Uterus (tissue), 4 donors: ENCODE measurements around the gene ZBTB8A. TPM values are rescaled to one million over a fixed set of nuclear protein-coding genes. Genes with fewer than 3 reads are reported as not detected.
A peak's percentile ranks its signal among the peaks of the same experiment; 100 is the strongest.

ENCODE experiments used
- DNase-seq, 2 donors: peaks; one replicate each; pipeline ENCODE4 v3.0.0-alpha.2; 2019 to 2020
- H3K27ac ChIP-seq, 2 donors: fragments of 200-600 bp; sonication (generic); 1 replicate in 1 of 2; 2 replicates in 1 of 2; pipeline ENCODE4 v1.5.1; 2016 to 2018
- H3K27me3 ChIP-seq, 2 donors: fragments of 200-600 bp; sonication (generic); one replicate each; pipeline ENCODE4 v1.5.1; 2018 to 2019; ENCODE audit warnings: control low read depth in 1 of 2
- H3K36me3 ChIP-seq, 2 donors: fragments of 200-600 bp; sonication (generic); one replicate each; pipeline ENCODE4 v1.5.1; 2019; ENCODE audit warnings: control low read depth in 1 of 2
- H3K4me1 ChIP-seq, 2 donors: fragments of 200-600 bp; sonication (generic); one replicate each; pipeline ENCODE4 v1.5.1; 2018 to 2019; ENCODE audit warnings: control low read depth in 1 of 2
- H3K4me3 ChIP-seq, 2 donors: fragments of 200-600 bp; sonication (generic); 1 replicate in 1 of 2; 2 replicates in 1 of 2; pipeline ENCODE4 v1.5.1; 2018 to 2019; ENCODE audit warnings: mild to moderate bottlenecking in 1 of 2
- H3K9me3 ChIP-seq, 2 donors: fragments of 200-600 bp; sonication (generic); one replicate each; pipeline ENCODE4 v1.5.1; 2019; ENCODE audit warnings: control low read depth in 1 of 2
- POLR2A ChIP-seq, 2 donors: fragments of 450-650 bp; IDR thresholded peaks; one replicate each; pipeline ENCODE4 v1.6.1; 2016; ENCODE audit warnings: antibody characterized with exemption in 2 of 2, mild to moderate bottlenecking in 1 of 2, moderate library complexity in 1 of 2
- intact Hi-C: fragments of 100-400 bp; cut with DNase I; formaldehyde crosslinking; loops from one replicate; pipeline ENCODE4 v1.15.1; 2023; ENCODE audit warnings: low total_unique reads
- small RNA-seq: library from RNA; depleted of rRNA; stranded (forward); fragments of <200 nt; gene quantifications from one replicate; pipeline ENCODE3, GENCODE V24; 2016
- total RNA-seq, 4 donors: library from RNA; depleted of rRNA in 3 of 4; stranded (reverse); fragments of >200 nt in 3 of 4; gene quantifications; one replicate each; pipeline versions ENCODE4 v1.1.0 to v1.2.4, GENCODE V29; 2014 to 2023
- TF ChIP-seq, protein P1 (sequence below), 4 experiments: fragments of 200-600 bp in 2 of 4; fragments of 450-650 bp in 2 of 4; sonication (generic) in 2 of 4; IDR thresholded peaks; one replicate each; pipeline ENCODE4 v1.5.1; 2016 to 2019; ENCODE audit warnings: antibody characterized with exemption in 4 of 4, mild to moderate bottlenecking in 2 of 4, moderate library complexity in 1 of 4
- donor health status: DM: yes; HTN: yes; CAD: no.

ZBTB8A gene
- total RNA-seq, 4 donors from 2014 or later, result 4.1 to 42.2 (median 17.2) TPM

DNA sequence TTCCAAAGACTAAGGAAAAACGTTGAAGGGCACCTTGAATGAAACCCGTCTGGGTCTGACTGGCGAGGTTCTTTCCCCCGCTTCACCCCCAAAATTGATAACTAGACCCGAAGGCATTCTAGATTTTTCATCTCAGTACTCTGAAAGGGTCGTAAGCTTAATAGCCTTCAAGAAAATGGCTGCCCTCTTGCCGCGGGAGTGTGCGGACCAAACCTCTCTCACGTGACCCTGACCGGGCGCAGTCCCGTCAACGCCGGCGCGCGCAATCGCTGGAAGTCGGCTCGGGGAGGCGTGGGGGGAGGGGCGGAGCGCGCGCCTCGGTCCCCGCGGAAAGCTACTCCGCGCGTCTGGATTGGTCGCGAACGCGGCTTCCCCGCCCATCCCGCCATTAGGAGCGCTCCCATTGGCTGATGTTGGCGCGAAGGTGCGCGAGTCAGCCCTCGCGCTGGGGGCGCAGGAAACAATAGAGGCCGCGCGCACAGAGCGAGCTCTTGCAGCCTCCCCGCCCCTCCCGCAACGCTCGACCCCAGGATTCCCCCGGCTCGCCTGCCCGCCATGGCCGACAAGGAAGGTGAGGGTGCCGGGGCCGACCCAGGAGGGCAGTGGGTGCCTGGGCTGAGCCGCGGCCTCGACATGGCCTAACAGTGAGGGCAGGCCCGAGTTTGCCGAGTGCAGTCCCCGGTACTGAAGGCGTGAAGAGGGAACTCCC, 111.7 kb downstream of the ZBTB8A start, which contains the start of gene RBBP4:
TSS of gene RBBP4 (plus strand) at position 457 of the 709 bp plus-strand sequence. CDS start at position 556, 99 bp downstream.
- TF ChIP-seq POLR2A (IDR thresholded peaks at IDR 0.05), result peak; percentile 91 to 92
- TF ChIP-seq, protein P1, sequence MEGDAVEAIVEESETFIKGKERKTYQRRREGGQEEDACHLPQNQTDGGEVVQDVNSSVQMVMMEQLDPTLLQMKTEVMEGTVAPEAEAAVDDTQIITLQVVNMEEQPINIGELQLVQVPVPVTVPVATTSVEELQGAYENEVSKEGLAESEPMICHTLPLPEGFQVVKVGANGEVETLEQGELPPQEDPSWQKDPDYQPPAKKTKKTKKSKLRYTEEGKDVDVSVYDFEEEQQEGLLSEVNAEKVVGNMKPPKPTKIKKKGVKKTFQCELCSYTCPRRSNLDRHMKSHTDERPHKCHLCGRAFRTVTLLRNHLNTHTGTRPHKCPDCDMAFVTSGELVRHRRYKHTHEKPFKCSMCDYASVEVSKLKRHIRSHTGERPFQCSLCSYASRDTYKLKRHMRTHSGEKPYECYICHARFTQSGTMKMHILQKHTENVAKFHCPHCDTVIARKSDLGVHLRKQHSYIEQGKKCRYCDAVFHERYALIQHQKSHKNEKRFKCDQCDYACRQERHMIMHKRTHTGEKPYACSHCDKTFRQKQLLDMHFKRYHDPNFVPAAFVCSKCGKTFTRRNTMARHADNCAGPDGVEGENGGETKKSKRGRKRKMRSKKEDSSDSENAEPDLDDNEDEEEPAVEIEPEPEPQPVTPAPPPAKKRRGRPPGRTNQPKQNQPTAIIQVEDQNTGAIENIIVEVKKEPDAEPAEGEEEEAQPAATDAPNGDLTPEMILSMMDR (IDR thresholded peaks at IDR 0.05), result peak in 3 of 4 experiments; percentile 6 to 9 (median 9)
- Histone ChIP-seq H3K4me3 (peak within 1 kb of the TSS; percentile 48 to 95), H3K4me1 (peaks cover 11 to 17% of the 10 kb centered on the region in 2 donors), H3K36me3 (no peaks in the 10 kb centered on the region), H3K27me3 (no peaks in the 10 kb centered on the region), H3K27ac (peak within 1 kb of the TSS; percentile 100), H3K9me3 (no peaks in the 10 kb centered on the region)
- peak; percentile 97 to 98 for DNase-seq
- intact Hi-C loops, result no loop called here

DNA sequence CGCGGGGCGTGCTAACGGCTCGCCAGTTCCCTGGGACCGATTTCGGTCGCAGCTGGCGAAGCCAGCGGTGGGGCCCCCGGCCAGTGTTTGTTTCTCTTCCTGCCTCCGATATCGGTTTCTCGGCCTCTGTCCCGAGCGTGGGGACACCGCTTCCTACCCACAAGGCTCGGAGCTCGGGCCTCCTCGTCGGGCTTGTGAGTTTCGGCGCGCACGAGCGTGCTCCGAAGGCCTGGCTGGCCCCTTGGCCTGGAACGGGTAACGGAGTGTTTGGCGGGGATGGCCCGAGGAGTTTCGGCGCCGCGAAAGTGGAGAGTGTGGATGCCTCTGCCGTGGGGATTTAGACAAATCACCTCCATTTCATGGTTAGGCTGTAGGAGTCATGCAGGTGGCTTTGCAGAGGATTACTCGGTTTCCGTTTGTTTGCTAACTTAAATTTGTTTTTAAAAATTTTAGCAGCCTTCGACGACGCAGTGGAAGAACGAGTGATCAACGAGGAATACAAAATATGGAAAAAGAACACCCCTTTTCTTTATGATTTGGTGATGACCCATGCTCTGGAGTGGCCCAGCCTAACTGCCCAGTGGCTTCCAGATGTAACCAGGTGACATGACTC, 112.3 kb downstream of the ZBTB8A start:
- Histone ChIP-seq H3K4me1 (peaks cover 11 to 17% of the 10 kb centered on the region in 2 donors), H3K36me3 (no peaks in the 10 kb centered on the region), H3K9me3 (no peaks in the 10 kb centered on the region), H3K27ac (peak overlapping the region; percentile 100), H3K4me3 (peak overlapping the region; percentile 48 to 95), H3K27me3 (no peaks in the 10 kb centered on the region)
- TF ChIP-seq, protein P1 (IDR thresholded peaks at IDR 0.05), result peak in 1 of 4 experiments; percentile 0
- no peak for TF ChIP-seq POLR2A (IDR thresholded peaks at IDR 0.05)
- no peak for DNase-seq
- intact Hi-C loops, result no loop called here

DNA sequence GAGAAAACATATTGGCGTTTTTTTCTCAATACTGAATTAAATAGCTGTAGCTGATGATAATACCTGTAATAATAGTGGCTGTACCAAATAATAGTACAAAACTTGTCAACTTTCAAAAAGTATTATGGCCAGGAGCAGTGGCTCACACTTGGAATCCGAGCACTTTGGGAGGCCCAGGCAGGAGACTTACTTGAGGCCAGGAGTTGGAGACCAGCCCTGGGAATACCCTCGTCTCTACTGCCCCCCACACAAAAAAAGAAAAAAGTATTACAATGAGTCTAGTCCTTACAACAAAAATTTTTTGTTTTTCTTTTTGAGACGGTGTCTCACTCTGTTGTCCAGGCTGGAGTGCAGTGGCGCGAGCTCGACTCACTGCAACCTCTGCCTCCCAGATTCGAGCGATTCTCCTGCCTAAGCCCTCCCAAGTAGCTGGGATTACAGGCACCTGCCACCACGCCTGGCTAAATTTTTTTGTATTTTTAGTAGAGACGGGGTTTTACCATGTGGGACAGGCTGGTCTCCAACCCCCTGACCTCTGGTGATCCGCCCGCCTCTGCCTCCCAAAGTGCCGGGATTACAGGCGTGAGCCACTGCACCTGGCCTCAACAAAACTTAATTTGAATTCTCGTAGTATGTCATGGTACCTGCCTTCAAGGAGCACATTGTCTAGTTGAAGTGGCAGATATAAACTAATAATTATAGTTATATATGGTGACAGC, 113.2 kb downstream of the ZBTB8A start:
- intact Hi-C loops, result no loop called here
- Histone ChIP-seq H3K27me3 (no peaks in the 10 kb centered on the region), H3K36me3 (no peaks in the 10 kb centered on the region), H3K9me3 (no peaks in the 10 kb centered on the region), H3K4me1 (peaks cover 11 to 17% of the 10 kb centered on the region in 2 donors), H3K27ac (peak overlapping the region in 1 of 2 donors; percentile 100), H3K4me3 (peak overlapping the region in 1 of 2 donors; percentile 95)
- TF ChIP-seq, protein P1 (IDR thresholded peaks at IDR 0.05), result no peak
- TF ChIP-seq POLR2A (IDR thresholded peaks at IDR 0.05), result no peak
- no peak for DNase-seq

Small RNAs within 50 kb of the gene (small RNA-seq; reads per million reads assigned to genes)
- not detected for gene RF00019

Other genes starting within 250 kb of the ZBTB8A start
- gene HDAC1, start 247.3 kb upstream of the ZBTB8A start, total RNA-seq, result 100 to 1,000 TPM in 1 of 4 donors, 10 to 100 TPM in 3; 27.4 to 161 (median 91.2) TPM
- gene MARCKSL1, start 203.2 kb upstream of the ZBTB8A start, total RNA-seq, result 10 to 100 TPM; 14.7 to 93.3 (median 53.0) TPM
- 10 to 100 TPM in 2 of 4 donors, 1 to 10 TPM in 1, not detected in 1; 5.2 to 20.2 (median 14.4) TPM for gene FAM229A, start 176.9 kb upstream of the ZBTB8A start, total RNA-seq
- 10 to 100 TPM in 1 of 4 donors, under 1 TPM in 1, not detected in 2; 0.35 to 21.3 TPM for gene TSSK3, start 176.9 kb upstream of the ZBTB8A start, total RNA-seq
- gene BSDC1, start 145.0 kb upstream of the ZBTB8A start, total RNA-seq, result 10 to 100 TPM; 25.9 to 77.4 (median 65.2) TPM
- gene ZBTB8B, start 74.4 kb upstream of the ZBTB8A start, total RNA-seq, result 1 to 10 TPM in 1 of 4 donors, under 1 TPM in 1, not detected in 2; 0.06 to 3.6 TPM
- 10 to 100 TPM in 2 of 4 donors, 1 to 10 TPM in 2; 2.6 to 37.2 (median 13.9) TPM for gene ZBTB8OS, start 111.1 kb downstream of the ZBTB8A start, total RNA-seq
- 100 to 1,000 TPM in 3 of 4 donors, 10 to 100 TPM in 1; 76.1 to 258 (median 193) TPM for gene RBBP4, start 111.8 kb downstream of the ZBTB8A start, total RNA-seq
- 10 to 100 TPM in 3 of 4 donors, 1 to 10 TPM in 1; 4.7 to 61.0 (median 18.1) TPM for gene SYNC, start 163.3 kb downstream of the ZBTB8A start, total RNA-seq